T-helper 1 cell (primary cell): ENCODE results near the gene SLC66A2.
"Not testable (repeated sequence)": the region's sequence is repeated elsewhere in the genome, so short reads cannot be mapped to it uniquely, and the experiment has no call there.

Source experiments
- DNase-seq, 5 donors: peaks; one replicate each; pipeline ENCODE4 v3.0.0-alpha.2; 2012 to 2020

The SLC66A2 gene

GRCh38 chr18:79900610-79901570 is 50.6 kb downstream of the SLC66A2 start:
- no peak for DNase-seq

GRCh38 chr18:79899609-79900445 is 51.6 kb downstream of the SLC66A2 start:
- no peak for DNase-seq

GRCh38 chr18:79898952-79899608 is 52.4 kb downstream of the SLC66A2 start:
- no peak for DNase-seq

GRCh38 chr18:79897940-79898625 is 53.4 kb downstream of the SLC66A2 start:
- DNase-seq: no peak

- no peak for DNase-seq
Observed at GRCh38 chr18:79896738-79897137, 54.7 kb downstream of the SLC66A2 start.

GRCh38 chr18:79890674-79891073 is 60.8 kb downstream of the SLC66A2 start:
- DNase-seq: peak in 1 of 5 donors; percentile 9

- DNase-seq: no peak
Observed at GRCh38 chr18:79889569-79889968, 61.9 kb downstream of the SLC66A2 start.

GRCh38 chr18:79888016-79888415 is 63.4 kb downstream of the SLC66A2 start:
- DNase-seq: no peak

GRCh38 chr18:79887181-79888000 is 64.1 kb downstream of the SLC66A2 start:
- no peak for DNase-seq

GRCh38 chr18:79884963-79885728 is 66.3 kb downstream of the SLC66A2 start:
- no peak for DNase-seq

GRCh38 chr18:79884294-79884962 is 67.0 kb downstream of the SLC66A2 start:
- DNase-seq: no peak

GRCh38 chr18:79883461-79884293 is 67.8 kb downstream of the SLC66A2 start:
- no peak for DNase-seq

- no peak for DNase-seq
Observed at GRCh38 chr18:79882522-79883241, 68.8 kb downstream of the SLC66A2 start.

GRCh38 chr18:79881695-79882094 is 69.8 kb downstream of the SLC66A2 start:
- DNase-seq: no peak

- no peak for DNase-seq
Observed at GRCh38 chr18:79879566-79879965, 71.9 kb downstream of the SLC66A2 start.

GRCh38 chr18:79878741-79879378 is 72.6 kb downstream of the SLC66A2 start:
- no peak for DNase-seq

- not testable (repeated sequence) for DNase-seq
Observed at GRCh38 chr18:79878246-79878645, 73.2 kb downstream of the SLC66A2 start.
